HepG2 (cell line): ENCODE results near the gene MXD3. TPM values are rescaled to one million over a fixed set of nuclear protein-coding genes. Genes with fewer than 3 reads are reported as not detected.
A peak's percentile ranks its signal among the peaks of the same experiment; 100 is the strongest.

ENCODE experiments used
- ATF3 ChIP-seq: sonication (generic); formaldehyde crosslinking; IDR thresholded peaks from 2 replicates; pipeline ENCODE4 v1.4.0; 2020; ENCODE audit warnings: missing genetic modification reagents
- CCAR2 ChIP-seq: fragments of 200-400 bp; formaldehyde crosslinking; optimal IDR thresholded peaks from 2 replicates; pipeline ENCODE3; 2018; ENCODE audit warnings: low read depth, mild to moderate bottlenecking, low read length, moderate library complexity
- GABPB1 ChIP-seq: IDR thresholded peaks from 2 replicates; pipeline ENCODE4 v1.6.1; 2016; ENCODE audit warnings: mild to moderate bottlenecking, missing genetic modification reagents, moderate library complexity, missing compliant biosample characterization
- GATAD2A ChIP-seq: IDR thresholded peaks from 2 replicates; pipeline ENCODE4 v1.6.1; 2016
- HDAC2 ChIP-seq: sonication (generic); formaldehyde crosslinking; IDR thresholded peaks from 2 replicates; pipeline ENCODE4 v1.4.0; 2020; ENCODE audit warnings: missing genetic modification reagents
- HNF1A ChIP-seq, 2 experiments: sonication (generic) in 1 of 2; formaldehyde crosslinking in 1 of 2; IDR thresholded peaks; 2 replicates each; pipeline versions ENCODE4 v1.4.0 to v1.6.1; 2016 to 2020; ENCODE audit warnings: borderline replicate concordance in 1 of 2, low read depth in 1 of 2, mild to moderate bottlenecking in 1 of 2, missing genetic modification reagents in 1 of 2
- RAD51 ChIP-seq: fragments of 450-650 bp; IDR thresholded peaks from 2 replicates; pipeline ENCODE4 v1.6.1; 2016; ENCODE audit warnings: borderline replicate concordance
- RARA ChIP-seq: IDR thresholded peaks from 2 replicates; pipeline ENCODE4 v1.6.1; 2016; ENCODE audit warnings: missing genetic modification reagents, missing compliant biosample characterization
- TBX2 ChIP-seq: sonication (generic); formaldehyde crosslinking; IDR thresholded peaks from 2 replicates; pipeline ENCODE4 v1.5.0; 2020; ENCODE audit warnings: missing genetic modification reagents, mild to moderate bottlenecking, borderline replicate concordance
- TERF1 ChIP-seq: sonication (generic); formaldehyde crosslinking; IDR thresholded peaks from 2 replicates; pipeline ENCODE4 v1.8.0; 2022; ENCODE audit warnings: mild to moderate bottlenecking, missing genetic modification reagents, moderate library complexity
- TFDP1 ChIP-seq: IDR thresholded peaks from 2 replicates; pipeline ENCODE4 v1.6.1; 2016; ENCODE audit warnings: missing compliant biosample characterization, missing genetic modification reagents, borderline replicate concordance
- WIZ ChIP-seq: sonication (generic); formaldehyde crosslinking; IDR thresholded peaks from 2 replicates; pipeline ENCODE4 v1.5.1; 2020; ENCODE audit warnings: mild to moderate bottlenecking, missing genetic modification reagents
- ZNF570 ChIP-seq: sonication (generic); formaldehyde crosslinking; IDR thresholded peaks from 2 replicates; pipeline ENCODE4 v1.4.0; 2020; ENCODE audit warnings: mild to moderate bottlenecking, missing genetic modification reagents, borderline replicate concordance
- ZNF770 ChIP-seq: sonication (generic); formaldehyde crosslinking; IDR thresholded peaks from 2 replicates; pipeline ENCODE4 v1.5.0; 2020; ENCODE audit warnings: mild to moderate bottlenecking, missing genetic modification reagents
- ZNF784 ChIP-seq: sonication (generic); formaldehyde crosslinking; IDR thresholded peaks from 2 replicates; pipeline ENCODE4 v1.5.1; 2020; ENCODE audit warnings: missing genetic modification reagents, mild to moderate bottlenecking, borderline replicate concordance
- polyA plus RNA-seq, 8 experiments: library from polyadenylated mRNA; depleted of rRNA in 3 of 8; stranded (reverse) in 7 of 8; unstranded in 1 of 8; fragments of >200 nt; fragmentation: Illumina TruSeq in 4 of 8; extraction: Trizol in 4 of 8; gene quantifications; 2 replicates each; pipeline versions ENCODE4 v1.2.1 to v1.2.3, GENCODE V29; 2011 to 2016; ENCODE audit warnings: low read depth in 4 of 8, missing spikeins in 1 of 8, mixed read lengths in 1 of 8; ENCODE audit not compliant: insufficient read depth in 1 of 8
- total RNA-seq, 5 experiments: library from RNA; depleted of rRNA; stranded (reverse); fragments of >200 nt; fragmentation: Illumina TruSeq; extraction: Trizol; gene quantifications; 2 replicates each; pipeline ENCODE4 v1.2.3, GENCODE V29; 2016; ENCODE audit warnings: low read depth in 1 of 5

Gene MXD3
- total and polyA plus RNA-seq, 2 of the 13 experiments (the other 11 are each of a cell fraction or from before 2014, with no cell fraction given): 10.5 to 12.8 TPM

- TF ChIP-seq TERF1 (no peak), ZNF770 (CRISPR knock-in tag) (no peak), TBX2 (no peak), GATAD2A (CRISPR knock-in tag) (peak; percentile 66), RAD51 (no peak), ATF3 (CRISPR knock-in tag) (no peak), ZNF570 (no peak), RARA (CRISPR knock-in tag) (0 out of 2 replicates have a peak, but pooled peaks have one; percentile 6), TFDP1 (CRISPR knock-in tag) (0 out of 2 replicates have a peak, but pooled peaks have one; percentile 14), GABPB1 (no peak), ZNF784 (CRISPR knock-in tag) (no peak), HDAC2 (CRISPR knock-in tag) (no peak), CCAR2 (no peak), HNF1A (IDR thresholded peaks at IDR 0.05; ENCODE audit: low read depth) (peak; percentile 69), HNF1A (CRISPR knock-in tag; IDR thresholded peaks at IDR 0.05; ENCODE audit: borderline replicate concordance) (peak; percentile 87; the same call in 1 of the 2 replicates), WIZ (CRISPR knock-in tag) (no peak)
Observed at GRCh38 chr5:177354256-177354655, 42.6 kb upstream of the MXD3 start (continued).
